Eye (tissue), 1 donor: ENCODE data around the gene YTHDF2.

Experiments
- DNase-seq: peaks from one replicate; pipeline ENCODE4 v3.0.0-alpha.2; 2015

The YTHDF2 gene

DNA sequence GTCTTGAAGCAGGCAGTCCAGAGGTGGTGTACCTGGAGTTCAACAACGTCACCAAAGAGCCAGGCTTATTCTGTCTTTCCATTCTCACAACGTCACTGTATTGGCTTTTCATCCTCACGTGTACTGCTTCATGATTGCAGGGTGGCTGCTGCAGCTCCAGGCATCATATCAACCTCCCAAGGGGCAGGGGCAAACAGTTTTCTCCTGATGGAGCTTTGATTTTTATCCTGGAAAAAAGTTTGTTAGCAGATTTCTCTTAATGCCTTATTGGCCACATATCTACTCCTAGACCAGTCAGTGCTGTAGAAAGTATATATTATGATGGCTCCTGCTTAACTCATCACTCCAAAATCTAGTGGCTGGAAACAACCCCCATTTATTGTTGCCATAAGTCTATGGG is 66.9 kb downstream of the YTHDF2 start:
- DNase-seq = no peak

DNA sequence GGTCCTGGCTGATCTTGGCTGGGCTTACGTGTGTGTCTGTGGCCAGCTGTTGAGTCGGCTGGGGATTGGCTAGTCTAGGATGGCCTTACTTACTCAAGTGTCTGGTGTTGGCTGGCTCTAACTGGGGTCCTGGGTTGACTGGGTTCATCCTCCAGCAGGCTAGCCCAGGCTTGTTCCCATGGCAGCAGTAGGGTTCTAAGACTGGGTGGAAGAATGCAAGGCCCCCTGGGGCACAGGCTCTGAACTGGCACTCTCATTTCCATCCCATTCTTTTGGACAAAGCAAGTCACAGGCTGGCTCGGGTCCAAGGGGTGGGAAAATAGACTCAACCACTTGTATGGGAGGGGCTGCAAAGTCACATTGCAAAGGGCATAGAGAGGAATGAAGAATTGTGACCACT is 67.3 kb downstream of the YTHDF2 start:
- DNase-seq = no peak

DNA sequence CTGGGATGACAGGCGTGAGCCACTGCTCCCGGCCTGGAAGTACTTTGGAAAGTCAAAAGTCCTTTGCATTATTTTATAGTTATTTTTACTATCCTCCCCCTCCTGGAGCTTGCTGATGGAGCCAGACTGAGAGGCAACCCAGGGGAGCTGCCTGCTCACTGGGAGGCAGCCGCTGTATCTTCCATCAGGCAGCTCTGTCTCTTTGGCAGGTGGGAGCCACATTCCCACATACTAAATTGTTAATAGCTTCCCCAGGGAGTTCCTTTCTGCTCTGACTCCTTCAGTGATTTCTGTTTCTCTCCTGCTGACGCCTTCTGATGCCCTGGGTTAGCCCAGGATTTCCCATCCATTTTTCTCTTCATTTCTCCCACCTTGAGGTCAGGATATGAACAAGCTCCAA is 70.3 kb downstream of the YTHDF2 start:
- no peak for DNase-seq

DNA sequence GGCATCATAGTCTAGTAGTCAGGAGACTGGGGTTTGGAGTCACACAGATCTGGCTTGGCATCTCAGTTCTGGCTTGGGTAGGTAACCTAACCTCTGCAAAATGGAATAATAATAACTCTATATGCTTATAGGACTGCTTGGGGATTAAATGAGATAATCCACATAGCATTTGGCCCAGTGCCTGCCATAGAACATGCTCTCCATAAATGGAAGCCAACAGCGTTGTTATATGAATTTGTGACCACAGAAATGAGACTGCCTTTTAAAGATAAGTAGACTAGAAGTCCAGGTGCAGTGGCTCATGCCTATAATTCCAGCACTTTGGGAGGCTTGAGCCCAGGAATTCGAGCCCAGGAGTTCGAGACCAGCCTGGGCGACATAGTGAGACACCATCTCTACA is 71.2 kb downstream of the YTHDF2 start:
- DNase-seq = no peak

DNA sequence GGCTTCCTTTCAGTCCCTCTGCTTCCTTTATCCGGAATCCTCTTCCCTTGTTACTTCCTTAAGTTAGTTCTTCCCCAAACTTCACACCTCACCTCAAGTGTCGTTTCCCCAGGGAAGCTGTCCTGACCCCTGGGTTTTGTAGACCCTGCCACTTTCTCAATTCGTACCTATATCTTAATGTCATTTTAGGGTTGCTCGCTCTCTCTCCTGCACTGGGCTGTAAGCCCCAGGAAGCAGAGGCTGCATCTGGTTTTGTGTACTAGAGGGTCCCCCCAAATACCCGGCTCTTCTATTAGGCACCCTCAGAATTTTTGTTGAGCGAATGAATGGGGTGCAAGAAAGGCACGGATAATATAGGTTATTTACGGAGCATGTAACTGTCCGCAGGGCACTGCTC is 74.6 kb downstream of the YTHDF2 start:
- no peak for DNase-seq

DNA sequence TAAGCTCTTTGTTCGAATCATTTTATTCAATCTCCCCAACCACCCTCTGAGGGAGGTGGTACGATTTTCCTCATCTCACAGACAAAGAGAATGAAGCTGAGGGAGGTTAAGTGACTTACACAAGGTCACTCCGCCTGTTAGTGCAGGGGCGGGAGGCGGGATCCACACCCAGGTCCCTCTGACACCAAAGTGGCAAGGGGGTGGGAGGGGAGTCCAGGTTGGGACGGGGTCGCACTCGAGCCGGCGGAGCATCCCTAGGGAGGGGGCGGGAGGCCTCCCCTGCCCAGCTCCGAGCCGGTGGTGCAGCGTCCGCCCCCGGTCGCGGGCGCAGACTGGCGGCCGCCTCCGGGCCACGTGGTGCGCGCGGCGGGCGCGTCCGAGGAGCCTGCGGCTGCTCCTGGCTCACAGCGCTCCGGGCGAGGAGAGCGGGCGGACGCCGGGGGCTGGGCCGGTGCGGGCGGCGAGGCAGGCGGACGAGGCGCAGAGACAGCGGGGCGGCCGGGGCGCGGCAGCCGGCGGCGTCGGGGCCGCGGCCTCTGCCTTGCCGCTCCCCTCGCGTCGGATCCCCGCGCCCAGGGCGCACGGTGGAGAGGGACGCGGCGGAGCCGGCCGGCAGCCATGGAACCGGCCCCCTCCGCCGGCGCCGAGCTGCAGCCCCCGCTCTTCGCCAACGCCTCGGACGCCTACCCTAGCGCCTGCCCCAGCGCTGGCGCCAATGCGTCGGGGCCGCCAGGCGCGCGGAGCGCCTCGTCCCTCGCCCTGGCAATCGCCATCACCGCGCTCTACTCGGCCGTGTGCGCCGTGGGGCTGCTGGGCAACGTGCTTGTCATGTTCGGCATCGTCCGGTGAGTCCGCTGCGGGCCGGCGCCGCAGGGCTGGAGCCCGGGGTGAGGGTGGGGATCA is 75.3 kb downstream of the YTHDF2 start, which contains the start of gene OPRD1:
Gene OPRD1 (plus strand): TSS at position 405 of the 903 bp plus-strand sequence. CDS start 214 bp downstream, at position 619.
- DNase-seq = peak; percentile 52

DNA sequence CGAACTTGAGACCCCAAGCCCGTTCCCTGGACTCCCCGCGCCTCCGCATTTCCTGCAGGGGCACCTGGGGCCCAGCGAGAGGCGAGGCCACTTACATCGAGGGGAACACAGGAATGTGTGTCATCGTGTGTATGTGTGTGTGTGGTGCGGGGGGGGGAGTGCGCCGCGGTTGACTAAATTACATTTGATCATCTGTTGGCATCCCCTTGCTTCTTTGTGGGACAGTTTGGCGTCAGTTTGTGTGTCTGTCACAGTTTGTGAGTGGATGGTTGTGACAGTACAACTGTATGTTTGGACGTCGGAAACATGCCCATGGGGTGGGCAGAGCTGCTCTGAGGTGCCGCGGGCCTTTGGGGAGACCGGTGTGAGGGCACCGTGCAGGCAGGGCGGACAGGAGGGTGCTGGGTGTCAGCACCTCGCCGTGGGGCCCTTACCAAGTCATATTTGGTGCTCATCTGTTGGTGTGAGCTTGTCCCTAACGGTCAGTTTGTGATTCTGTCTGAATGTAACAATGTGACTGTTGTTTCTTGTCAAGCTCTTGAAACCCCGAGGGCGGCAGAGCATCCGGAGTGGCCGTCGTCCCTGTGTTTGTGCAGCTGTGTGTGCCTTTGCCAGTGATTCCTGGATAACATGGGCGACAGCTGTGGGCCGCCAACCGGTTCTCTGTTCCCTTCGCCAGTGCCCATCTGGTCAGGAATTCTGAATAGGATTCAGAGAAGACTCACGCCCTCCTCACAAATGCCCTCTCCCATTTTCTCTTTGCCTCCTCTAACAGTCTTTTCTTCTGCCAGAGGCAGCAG is 76.1 kb downstream of the YTHDF2 start:
- DNase-seq = no peak

DNA sequence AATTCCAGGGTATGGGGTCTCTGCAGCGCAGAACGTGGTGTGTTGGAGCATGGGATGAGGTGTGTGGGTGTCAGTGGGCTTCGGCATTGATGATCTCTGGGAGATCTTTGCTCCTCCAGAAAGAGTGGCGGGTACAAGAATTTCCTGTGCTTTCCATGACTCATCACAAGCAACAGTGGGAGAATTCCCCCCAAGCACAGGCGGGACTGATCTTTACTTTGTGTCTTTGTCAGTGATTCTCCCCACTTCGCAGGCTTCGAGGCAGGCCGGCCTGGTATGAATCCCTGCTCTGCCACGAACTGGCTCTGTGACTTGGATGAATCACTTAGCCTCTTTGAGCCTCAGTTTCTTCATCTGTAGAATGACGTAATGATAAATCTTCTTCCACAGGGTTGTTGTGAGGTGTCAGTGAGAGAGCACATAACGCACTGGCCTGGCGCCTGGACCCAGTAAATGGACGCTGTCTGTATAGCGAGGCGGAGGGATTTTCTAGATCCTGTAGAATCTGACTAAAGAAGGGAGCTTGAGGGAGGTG is 77.3 kb downstream of the YTHDF2 start:
- no peak for DNase-seq

DNA sequence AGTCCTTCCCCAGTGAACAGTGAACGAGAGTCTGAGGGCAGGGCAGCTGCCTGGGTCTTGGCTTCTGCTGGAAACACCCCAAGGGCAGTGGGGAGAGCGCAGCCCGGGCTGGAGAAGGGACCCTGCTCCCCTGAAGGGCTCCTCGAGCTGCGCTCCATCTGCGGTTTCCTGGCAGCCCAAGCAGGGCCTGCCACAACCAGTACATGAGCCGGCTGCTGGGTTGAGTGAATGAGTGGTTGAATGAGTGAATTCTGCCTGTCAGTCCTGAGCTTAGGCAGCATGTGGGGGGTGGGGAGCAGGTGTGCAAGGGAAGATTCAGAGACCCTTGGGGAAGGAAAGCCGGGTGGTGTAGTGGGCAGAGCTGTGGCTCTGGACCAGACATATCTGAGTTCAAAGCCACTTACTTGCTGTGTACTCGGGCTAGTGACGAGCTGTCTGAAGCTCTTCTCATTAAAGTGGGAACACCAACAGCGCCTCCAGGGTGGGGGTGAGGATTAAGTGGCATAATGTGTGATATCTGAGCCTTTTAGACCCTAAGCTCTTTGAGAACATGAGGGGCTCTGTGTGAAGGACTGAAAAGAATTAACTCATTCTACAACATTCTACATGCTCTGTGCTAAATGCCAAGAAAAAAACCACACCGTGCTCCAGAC is 78.9 kb downstream of the YTHDF2 start:
- peak; percentile 43 for DNase-seq

DNA sequence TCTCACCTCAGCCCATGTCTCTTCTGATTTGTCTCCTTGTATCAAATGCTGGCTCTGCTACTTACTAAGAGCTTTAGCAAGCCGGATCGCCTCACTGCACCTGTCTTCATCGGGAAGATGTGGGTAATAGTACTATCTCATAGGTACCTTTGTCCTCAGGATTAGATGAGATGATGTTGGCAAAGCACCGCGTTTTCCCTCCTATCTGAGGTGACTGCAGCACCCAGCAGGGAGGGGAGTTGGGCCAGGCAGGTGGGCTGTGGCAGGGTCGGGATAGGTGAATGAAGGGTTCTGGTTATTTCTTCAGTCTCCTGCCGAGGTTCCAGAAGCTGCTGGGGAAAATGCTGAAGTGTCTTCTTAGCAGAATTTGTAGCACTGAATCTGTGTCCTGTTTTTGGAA is 80.4 kb downstream of the YTHDF2 start:
- DNase-seq = no peak

DNA sequence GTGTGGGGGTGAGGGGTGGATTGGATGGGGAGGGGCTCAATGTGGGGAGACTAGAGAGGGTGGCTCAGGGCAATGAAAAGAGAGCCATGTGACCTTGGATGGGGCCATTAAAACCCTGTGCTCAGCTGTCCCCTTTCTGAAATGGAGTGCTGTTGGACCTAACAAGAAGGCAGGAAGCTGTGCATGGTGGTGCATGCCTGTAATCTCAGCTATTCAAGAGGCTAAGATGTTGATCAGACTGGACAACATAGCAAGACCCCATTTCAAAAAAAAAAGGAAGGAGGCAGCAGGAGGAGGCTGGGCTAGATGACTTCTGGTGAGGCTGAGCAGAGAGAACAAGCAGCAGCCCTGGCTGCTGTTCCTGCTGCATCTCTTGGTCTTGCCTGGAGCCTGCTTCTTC is 82.3 kb downstream of the YTHDF2 start:
- DNase-seq = no peak
